Gastroesophageal sphincter (tissue), 4 donors: ENCODE data around the gene KRT1. TPM values are rescaled to one million over a fixed set of nuclear protein-coding genes. Genes with fewer than 3 reads are reported as not detected.

Experiments
- ATAC-seq: fragments of 150-250 bp; one replicate; pipeline ENCODE4 v1.9.1; 2016; ENCODE audit warnings: mild to moderate bottlenecking, moderate library complexity
- H3K27ac ChIP-seq, 4 donors: fragments of 200-600 bp; sonication (generic) in 3 of 4; 1 replicate in 3 of 4; 2 replicates in 1 of 4; pipeline ENCODE4 v1.5.1; 2016 to 2019
- H3K27me3 ChIP-seq: fragments of 200-600 bp; sonication (generic); one replicate; pipeline ENCODE4 v1.5.1; 2019
- H3K36me3 ChIP-seq, 2 donors: fragments of 200-600 bp; sonication (generic); one replicate each; pipeline ENCODE4 v1.5.1; 2019; ENCODE audit warnings: control low read depth in 1 of 2
- H3K4me1 ChIP-seq, 3 donors: fragments of 200-600 bp; sonication (generic); 1 replicate in 2 of 3; 2 replicates in 1 of 3; pipeline ENCODE4 v1.5.1; 2016 to 2019; ENCODE audit warnings: control low read depth in 2 of 3
- H3K4me3 ChIP-seq, 2 donors: fragments of 200-600 bp; sonication (generic); one replicate each; pipeline ENCODE4 v1.5.1; 2019; ENCODE audit warnings: mild to moderate bottlenecking in 1 of 2, moderate library complexity in 1 of 2
- H3K9me3 ChIP-seq, 3 donors: fragments of 200-600 bp; sonication (generic); one replicate each; pipeline ENCODE4 v1.5.1; 2017 to 2019; ENCODE audit warnings: control low read depth in 2 of 3
- CTCF ChIP-seq, 4 experiments: fragments of 200-600 bp in 2 of 4; fragments of 450-650 bp in 2 of 4; sonication (generic) in 1 of 4; IDR thresholded peaks; one replicate each; pipeline ENCODE4 v1.5.1; 2017 to 2019; ENCODE audit warnings: antibody characterized with exemption in 4 of 4, mild to moderate bottlenecking in 2 of 4, moderate library complexity in 2 of 4
- EP300 ChIP-seq: sonication (generic); formaldehyde crosslinking; IDR thresholded peaks from one replicate; pipeline ENCODE4 v1.6.1; 2017; ENCODE audit warnings: antibody characterized with exemption, mild to moderate bottlenecking
- POLR2A ChIP-seq, 2 donors: fragments of 450-650 bp; IDR thresholded peaks; one replicate each; pipeline ENCODE4 v1.6.1; 2017; ENCODE audit warnings: antibody characterized with exemption in 2 of 2, mild to moderate bottlenecking in 2 of 2, moderate library complexity in 1 of 2
- POLR2AphosphoS5 ChIP-seq: sonication (generic); formaldehyde crosslinking; IDR thresholded peaks from one replicate; pipeline ENCODE4 v1.6.1; 2017; ENCODE audit warnings: antibody characterized with exemption
- WGBS, 2 donors: methylation state at CpG; one replicate each; pipeline ENCODE4 v1.1.5; 2018; ENCODE audit warnings: low coverage in 1 of 2; 5-methylcytosine and 5-hydroxymethylcytosine counted together
- total RNA-seq, 4 donors: library from RNA; depleted of rRNA; stranded (reverse); fragments of >200 nt; gene quantifications; one replicate each; pipeline ENCODE4 v1.1.0, GENCODE V29; 2016

The KRT1 gene
- total RNA-seq, 4 donors from 2014 or later: not detected

GRCh38 chr12:52645120-52645761 lies 35.0 kb downstream of the KRT1 start:
- H3K27me3 ChIP-seq: peaks cover 8% of the 10 kb centered on the region
- H3K4me3 ChIP-seq: no peak overlapping the region
- no peak overlapping the region for H3K27ac ChIP-seq
- no peaks in the 10 kb centered on the region for H3K36me3 ChIP-seq
- no peaks in the 10 kb centered on the region for H3K4me1 ChIP-seq
- no peak for ATAC-seq
- no peaks in the 10 kb centered on the region for H3K9me3 ChIP-seq
- no peak for TF ChIP-seq EP300
- no peak for TF ChIP-seq CTCF (IDR thresholded peaks at IDR 0.05)
- TF ChIP-seq POLR2AphosphoS5: no peak
- no peak for TF ChIP-seq POLR2A (IDR thresholded peaks at IDR 0.05)
- WGBS, 2 donors: 84 to 100% methylated on average over 2 to 7 of the region's 7 CpGs

- TF ChIP-seq POLR2A (IDR thresholded peaks at IDR 0.05): no peak
- no peak for TF ChIP-seq CTCF (IDR thresholded peaks at IDR 0.05)
- no peak for TF ChIP-seq EP300
- no peak for TF ChIP-seq POLR2AphosphoS5
- no CpG with 5 or more reads among the region's 6 CpGs for WGBS, 2 donors
- Histone ChIP-seq H3K4me1 (no peaks in the 10 kb centered on the region), H3K27me3 (peaks cover 8% of the 10 kb centered on the region), H3K9me3 (no peaks in the 10 kb centered on the region), H3K4me3 (no peak overlapping the region), H3K36me3 (no peaks in the 10 kb centered on the region), H3K27ac (no peak overlapping the region)
- no peak for ATAC-seq
Measured at GRCh38 chr12:52644078-52644415, 36.2 kb downstream of the KRT1 start.

- Histone ChIP-seq H3K9me3 (no peaks in the 10 kb centered on the region), H3K4me1 (no peaks in the 10 kb centered on the region), H3K36me3 (no peaks in the 10 kb centered on the region), H3K4me3 (no peak overlapping the region), H3K27ac (no peak overlapping the region), H3K27me3 (peaks cover 8% of the 10 kb centered on the region)
- ATAC-seq: no peak
- TF ChIP-seq POLR2A (IDR thresholded peaks at IDR 0.05) (no peak), EP300 (no peak), POLR2AphosphoS5 (no peak), CTCF (IDR thresholded peaks at IDR 0.05) (no peak)
- 79% methylated on average over 6 of the region's 10 CpGs; no CpG with 5 or more reads in 1 of the 2 donors for WGBS, 2 donors
Measured at GRCh38 chr12:52643233-52644077, 36.8 kb downstream of the KRT1 start.

- Histone ChIP-seq H3K27me3 (peaks cover 8% of the 10 kb centered on the region), H3K4me1 (no peaks in the 10 kb centered on the region), H3K27ac (no peak overlapping the region), H3K9me3 (no peaks in the 10 kb centered on the region), H3K36me3 (no peaks in the 10 kb centered on the region), H3K4me3 (no peak overlapping the region)
- no peak for TF ChIP-seq POLR2A (IDR thresholded peaks at IDR 0.05)
- no peak for TF ChIP-seq POLR2AphosphoS5
- TF ChIP-seq CTCF (IDR thresholded peaks at IDR 0.05): no peak
- TF ChIP-seq EP300: no peak
- ATAC-seq: no peak
- WGBS, 2 donors: 62% methylated on average over 4 of the region's 4 CpGs
Measured at GRCh38 chr12:52641468-52641867, 38.7 kb downstream of the KRT1 start.

GRCh38 chr12:52637299-52637698 lies 42.9 kb downstream of the KRT1 start:
- no peaks in the 10 kb centered on the region for H3K9me3 ChIP-seq
- H3K27ac ChIP-seq: no peak overlapping the region
- TF ChIP-seq CTCF (IDR thresholded peaks at IDR 0.05) (no peak), EP300 (no peak), POLR2A (IDR thresholded peaks at IDR 0.05) (no peak), POLR2AphosphoS5 (no peak)
- H3K4me1 ChIP-seq: peaks cover 0 to 14% (median 0%) of the 10 kb centered on the region in 3 donors
- H3K27me3 ChIP-seq: peaks cover 8% of the 10 kb centered on the region
- no peak overlapping the region for H3K4me3 ChIP-seq
- whole genome bisulfite sequencing, 2 donors: 50 to 73% methylated on average over 4 of the region's 4 CpGs
- no peak for ATAC-seq
- H3K36me3 ChIP-seq: no peaks in the 10 kb centered on the region
